ENCODE results near the gene IP6K2. TPM values are rescaled to one million over a fixed set of nuclear protein-coding genes. Genes with fewer than 3 reads are reported as not detected.
"Not testable (repeated sequence)": the region's sequence is repeated elsewhere in the genome, so short reads cannot be mapped to it uniquely, and the experiment has no call there.

Gene IP6K2
- 176 TPM for polyA plus RNA-seq
- long read RNA-seq, donor 1, partial matches to known transcripts: 0 of 12 reads
- long read RNA-seq, donor 1, other reads (novel, unspliced or antisense): 0 of 12 reads
- long read RNA-seq, donor 2, transcript IP6K2-201 (6 exons, 1,775 nt): minor isoform, 7 of 35 reads
- long read RNA-seq, donor 2, transcript IP6K2-208 (2 exons, 1,124 nt): major isoform, 10 of 35 reads
- long read RNA-seq, donor 2, transcript IP6K2-202 (3 exons, 1,185 nt): minor isoform, 7 of 35 reads
- long read RNA-seq, donor 2, transcript IP6K2-221 (2 exons, 1,673 nt): minor isoform, 6 of 35 reads
- long read RNA-seq, donor 2, partial matches to known transcripts: 0 of 35 reads
- long read RNA-seq, donor 2, other reads (novel, unspliced or antisense): 0 of 35 reads
- long read RNA-seq, donor 3: 0 reads
- long read RNA-seq, donor 4, partial matches to known transcripts: 0 of 8 reads
- long read RNA-seq, donor 4, other reads (novel, unspliced or antisense): 0 of 8 reads
- long read RNA-seq, donor 5, transcript IP6K2-201 (6 exons, 1,775 nt): minor isoform, 5 of 34 reads
- long read RNA-seq, donor 5, transcript IP6K2-221 (2 exons, 1,673 nt): major isoform, 9 of 34 reads
- long read RNA-seq, donor 5, transcript IP6K2-202 (3 exons, 1,185 nt): minor isoform, 5 of 34 reads
- long read RNA-seq, donor 5, partial matches to known transcripts: 9 of 34 reads
- long read RNA-seq, donor 5, other reads (novel, unspliced or antisense): 0 of 34 reads
- long read RNA-seq, donor 6, transcript IP6K2-221 (2 exons, 1,673 nt): major isoform, 9 of 59 reads
- long read RNA-seq, donor 6, transcript IP6K2-208 (2 exons, 1,124 nt): minor isoform, 6 of 59 reads
- long read RNA-seq, donor 6, transcript IP6K2-201 (6 exons, 1,775 nt): minor isoform, 8 of 59 reads
- long read RNA-seq, donor 6, partial matches to known transcripts: 30 of 59 reads
- long read RNA-seq, donor 6, other reads (novel, unspliced or antisense): 0 of 59 reads
- long read RNA-seq, donor 7, transcript IP6K2-208 (2 exons, 1,124 nt): major isoform, 6 of 24 reads
- long read RNA-seq, donor 7, partial matches to known transcripts: 8 of 24 reads
- long read RNA-seq, donor 7, other reads (novel, unspliced or antisense): 0 of 24 reads
- long read RNA-seq, donor 8, transcript IP6K2-221 (2 exons, 1,673 nt): major isoform, 19 of 47 reads
- long read RNA-seq, donor 8, transcript IP6K2-202 (3 exons, 1,185 nt): minor isoform, 8 of 47 reads
- long read RNA-seq, donor 8, transcript IP6K2-201 (6 exons, 1,775 nt): minor isoform, 6 of 47 reads
- long read RNA-seq, donor 8, transcript IP6K2-208 (2 exons, 1,124 nt): minor isoform, 6 of 47 reads
- long read RNA-seq, donor 8, partial matches to known transcripts: 0 of 47 reads
- long read RNA-seq, donor 8, other reads (novel, unspliced or antisense): 5 of 47 reads
- long read RNA-seq, donor 9, transcript IP6K2-208 (2 exons, 1,124 nt): minor isoform, 8 of 62 reads
- long read RNA-seq, donor 9, transcript IP6K2-221 (2 exons, 1,673 nt): major isoform, 12 of 62 reads
- long read RNA-seq, donor 9, transcript IP6K2-201 (6 exons, 1,775 nt): minor isoform, 7 of 62 reads
- long read RNA-seq, donor 9, partial matches to known transcripts: 22 of 62 reads
- long read RNA-seq, donor 9, other reads (novel, unspliced or antisense): 6 of 62 reads
- long read RNA-seq, donor 10, transcript IP6K2-208 (2 exons, 1,124 nt): major isoform, 11 of 37 reads
- long read RNA-seq, donor 10, transcript IP6K2-221 (2 exons, 1,673 nt): minor isoform, 9 of 37 reads
- long read RNA-seq, donor 10, transcript IP6K2-202 (3 exons, 1,185 nt): minor isoform, 5 of 37 reads
- long read RNA-seq, donor 10, partial matches to known transcripts: 0 of 37 reads
- long read RNA-seq, donor 10, other reads (novel, unspliced or antisense): 5 of 37 reads
- long read RNA-seq, donor 11, transcript IP6K2-201 (6 exons, 1,775 nt): major isoform, 8 of 36 reads
- long read RNA-seq, donor 11, transcript IP6K2-221 (2 exons, 1,673 nt): minor isoform, 5 of 36 reads
- long read RNA-seq, donor 11, transcript IP6K2-202 (3 exons, 1,185 nt): major isoform, 8 of 36 reads
- long read RNA-seq, donor 11, partial matches to known transcripts: 9 of 36 reads
- long read RNA-seq, donor 11, other reads (novel, unspliced or antisense): 0 of 36 reads

- 26% methylated on average over 4 of the region's 38 CpGs for WGBS (ENCODE audit: insufficient coverage, low lambda C conversion rate)
- peaks cover 25% of the 10 kb centered on the region for H3K36me3 ChIP-seq (ENCODE audit: control insufficient read depth, insufficient read depth, low read length)
- H3K4me3 ChIP-seq (ENCODE audit: low read length): peak within 1 kb of the TSS; percentile 91
- H3K27ac ChIP-seq (ENCODE audit: low read length): peak within 1 kb of the TSS; percentile 92
- H3K4me1 ChIP-seq (ENCODE audit: control insufficient read depth, insufficient read depth, low read length): peaks cover 6% of the 10 kb centered on the region
- no peaks in the 10 kb centered on the region for H3K27me3 ChIP-seq (ENCODE audit: control insufficient read depth, insufficient read depth, low read length)
- no peaks in the 10 kb centered on the region for H3K9me3 ChIP-seq (ENCODE audit: control insufficient read depth, low read depth, low read length)
- DNase-seq: peak; percentile 98
These were observed at the start of gene IP6K2 for GRCh38 chr3:48716982-48717746. Gene IP6K2 (minus strand): TSS chr3:48717221. CDS start chr3:48695291, 21,930 bp downstream.

GRCh38 chr3:48765376-48765775 lies 48.4 kb upstream of the IP6K2 start:
- no peaks in the 10 kb centered on the region for H3K9me3 ChIP-seq (ENCODE audit: control insufficient read depth, low read depth, low read length)
- H3K4me1 ChIP-seq (ENCODE audit: control insufficient read depth, insufficient read depth, low read length): no peaks in the 10 kb centered on the region
- H3K27ac ChIP-seq (ENCODE audit: low read length): no peak overlapping the region
- peaks cover 31% of the 10 kb centered on the region for H3K36me3 ChIP-seq (ENCODE audit: control insufficient read depth, insufficient read depth, low read length)
- DNase-seq: peak in 1 of 2 donors; percentile 4
- no peak overlapping the region for H3K4me3 ChIP-seq (ENCODE audit: low read length)
- no peaks in the 10 kb centered on the region for H3K27me3 ChIP-seq (ENCODE audit: control insufficient read depth, insufficient read depth, low read length)
- no CpG with 5 or more reads among the region's 1 CpG for WGBS (ENCODE audit: insufficient coverage, low lambda C conversion rate)

GRCh38 chr3:48762816-48763215 lies 45.8 kb upstream of the IP6K2 start:
- no peak for DNase-seq
- H3K9me3 ChIP-seq (ENCODE audit: control insufficient read depth, low read depth, low read length): no peaks in the 10 kb centered on the region
- no peak overlapping the region for H3K27ac ChIP-seq (ENCODE audit: low read length)
- 100% methylated on average over 1 of the region's 3 CpGs for WGBS (ENCODE audit: insufficient coverage, low lambda C conversion rate)
- H3K4me1 ChIP-seq (ENCODE audit: control insufficient read depth, insufficient read depth, low read length): no peaks in the 10 kb centered on the region
- H3K27me3 ChIP-seq (ENCODE audit: control insufficient read depth, insufficient read depth, low read length): no peaks in the 10 kb centered on the region
- no peak overlapping the region for H3K4me3 ChIP-seq (ENCODE audit: low read length)
- peaks cover 28% of the 10 kb centered on the region for H3K36me3 ChIP-seq (ENCODE audit: control insufficient read depth, insufficient read depth, low read length)

- 100% methylated on average over 2 of the region's 5 CpGs for WGBS (ENCODE audit: insufficient coverage, low lambda C conversion rate)
- not testable (repeated sequence) for H3K27me3 ChIP-seq (ENCODE audit: control insufficient read depth, insufficient read depth, low read length); H3K4me3 ChIP-seq (ENCODE audit: low read length); H3K4me1 ChIP-seq (ENCODE audit: control insufficient read depth, insufficient read depth, low read length); DNase-seq; H3K9me3 ChIP-seq (ENCODE audit: control insufficient read depth, low read depth, low read length); H3K27ac ChIP-seq (ENCODE audit: low read length)
- peaks cover 21% of the 10 kb centered on the region for H3K36me3 ChIP-seq (ENCODE audit: control insufficient read depth, insufficient read depth, low read length)
These were observed 43.0 kb upstream of the IP6K2 start for GRCh38 chr3:48759991-48760540.

- H3K27me3 ChIP-seq (ENCODE audit: control insufficient read depth, insufficient read depth, low read length); H3K4me3 ChIP-seq (ENCODE audit: low read length); H3K4me1 ChIP-seq (ENCODE audit: control insufficient read depth, insufficient read depth, low read length); DNase-seq; H3K27ac ChIP-seq (ENCODE audit: low read length); H3K9me3 ChIP-seq (ENCODE audit: control insufficient read depth, low read depth, low read length): not testable (repeated sequence)
- no CpG with 5 or more reads among the region's 6 CpGs for WGBS (ENCODE audit: insufficient coverage, low lambda C conversion rate)
- peaks cover 17% of the 10 kb centered on the region for H3K36me3 ChIP-seq (ENCODE audit: control insufficient read depth, insufficient read depth, low read length)
These were observed 42.5 kb upstream of the IP6K2 start for GRCh38 chr3:48759531-48759930.

GRCh38 chr3:48759071-48759470 lies 42.0 kb upstream of the IP6K2 start:
- Histone ChIP-seq H3K4me3 (ENCODE audit: low read length) (no peak overlapping the region), H3K36me3 (ENCODE audit: control insufficient read depth, insufficient read depth, low read length) (peaks cover 12% of the 10 kb centered on the region), H3K27ac (ENCODE audit: low read length) (no peak overlapping the region), H3K27me3 (ENCODE audit: control insufficient read depth, insufficient read depth, low read length) (no peaks in the 10 kb centered on the region), H3K9me3 (ENCODE audit: control insufficient read depth, low read depth, low read length) (no peaks in the 10 kb centered on the region), H3K4me1 (ENCODE audit: control insufficient read depth, insufficient read depth, low read length) (no peaks in the 10 kb centered on the region)
- DNase-seq: no peak
- no CpG with 5 or more reads among the region's 4 CpGs for WGBS (ENCODE audit: insufficient coverage, low lambda C conversion rate)

GRCh38 chr3:48756640-48757039 lies 39.6 kb upstream of the IP6K2 start:
- H3K36me3 ChIP-seq (ENCODE audit: control insufficient read depth, insufficient read depth, low read length): peaks cover 12% of the 10 kb centered on the region
- no peak overlapping the region for H3K27ac ChIP-seq (ENCODE audit: low read length)
- H3K9me3 ChIP-seq (ENCODE audit: control insufficient read depth, low read depth, low read length): no peaks in the 10 kb centered on the region
- H3K4me3 ChIP-seq (ENCODE audit: low read length): no peak overlapping the region
- WGBS (ENCODE audit: insufficient coverage, low lambda C conversion rate): no CpG with 5 or more reads among the region's 5 CpGs
- H3K27me3 ChIP-seq (ENCODE audit: control insufficient read depth, insufficient read depth, low read length): no peaks in the 10 kb centered on the region
- no peaks in the 10 kb centered on the region for H3K4me1 ChIP-seq (ENCODE audit: control insufficient read depth, insufficient read depth, low read length)
- DNase-seq: no peak

- Histone ChIP-seq H3K36me3 (ENCODE audit: control insufficient read depth, insufficient read depth, low read length) (peaks cover 28% of the 10 kb centered on the region), H3K27me3 (ENCODE audit: control insufficient read depth, insufficient read depth, low read length) (no peaks in the 10 kb centered on the region), H3K9me3 (ENCODE audit: control insufficient read depth, low read depth, low read length) (no peaks in the 10 kb centered on the region), H3K4me3 (ENCODE audit: low read length) (no peak overlapping the region), H3K4me1 (ENCODE audit: control insufficient read depth, insufficient read depth, low read length) (no peaks in the 10 kb centered on the region), H3K27ac (ENCODE audit: low read length) (no peak overlapping the region)
- no peak for DNase-seq
- no CpG with 5 or more reads among the region's 1 CpG for WGBS (ENCODE audit: insufficient coverage, low lambda C conversion rate)
These were observed 33.8 kb upstream of the IP6K2 start for GRCh38 chr3:48750856-48751255.

All from large intestine (tissue), 12 donors.